WTC11 (cell line): Measurements from ENCODE around the gene NFE2L3. TPM values are rescaled to one million over a fixed set of nuclear protein-coding genes. Genes with fewer than 3 reads are reported as not detected.

ENCODE experiments used
- ATAC-seq: fragments of 200-7000 bp; cut with Tn5 transposase; 2 replicates; pipeline ENCODE4 v1.10.0; 2021; ENCODE audit warnings: mild to moderate bottlenecking, moderate library complexity
- CTCF ChIA-PET: fragments of 300-600 bp; sonication (Branson Sonifier 250); formaldehyde crosslinking; loops from one replicate; lab custom pipeline; 2021; ENCODE audit warnings: antibody characterized with exemption; lab: Charles Lee
- POLR2A ChIA-PET: fragments of 350-600 bp; sonication (Branson Sonifier 250); formaldehyde crosslinking; loops from one replicate; lab custom pipeline; 2021; ENCODE audit warnings: antibody characterized with exemption; lab: Charles Lee
- DNase-seq: peaks from one replicate; pipeline ENCODE4 v3.0.0; 2021; ENCODE audit warnings: low spot score
- H3K27ac Mint-ChIP-seq: 2 replicates; pipeline ENCODE4 v1.8.0; 2021; ENCODE audit warnings: mixed read lengths
- H3K27me3 Mint-ChIP-seq: 2 replicates; pipeline ENCODE4 v1.8.0; 2021; ENCODE audit warnings: low read depth, mild to moderate bottlenecking, moderate library complexity, mixed read lengths
- H3K36me3 Mint-ChIP-seq: 2 replicates; pipeline ENCODE4 v1.8.0; 2021; ENCODE audit warnings: mixed read lengths
- H3K4me1 Mint-ChIP-seq: 2 replicates; pipeline ENCODE4 v1.8.0; 2022; ENCODE audit warnings: mixed read lengths
- H3K4me3 Mint-ChIP-seq: 2 replicates; pipeline ENCODE4 v1.8.0; 2021; ENCODE audit warnings: mild to moderate bottlenecking, moderate library complexity, mixed read lengths
- H3K9me3 Mint-ChIP-seq: 2 replicates; pipeline ENCODE4 v1.8.0; 2021; ENCODE audit warnings: mixed read lengths
- AR ChIP-seq: fragments of 250-450 bp; sonication (Bioruptor Pico); IDR thresholded peaks from 2 replicates; pipeline ENCODE4 v1.9.0; 2021; ENCODE audit warnings: mild to moderate bottlenecking
- CREM ChIP-seq: sonication (generic); formaldehyde crosslinking; IDR thresholded peaks from 2 replicates; pipeline ENCODE4 v1.8.1; 2022; ENCODE audit warnings: mild to moderate bottlenecking, missing genetic modification reagents, moderate library complexity
- E2F4 ChIP-seq: sonication (generic); formaldehyde crosslinking; IDR thresholded peaks from 2 replicates; pipeline ENCODE4 v1.8.1; 2022; ENCODE audit warnings: low read depth, mild to moderate bottlenecking, moderate library complexity, missing genetic modification reagents, borderline replicate concordance
- EMX1 ChIP-seq: fragments of 250-450 bp; sonication (Bioruptor Pico); IDR thresholded peaks from 2 replicates; pipeline ENCODE4 v1.8.0; 2021; ENCODE audit warnings: mild to moderate bottlenecking
- ETV6 ChIP-seq: sonication (generic); formaldehyde crosslinking; IDR thresholded peaks from 2 replicates; pipeline ENCODE4 v1.8.1; 2022; ENCODE audit warnings: mild to moderate bottlenecking, missing genetic modification reagents
- FOXJ3 ChIP-seq: sonication (generic); formaldehyde crosslinking; IDR thresholded peaks from 2 replicates; pipeline ENCODE4 v1.9.0; 2021; ENCODE audit warnings: missing genetic modification reagents, mild to moderate bottlenecking, borderline replicate concordance
- GRHL2 ChIP-seq: fragments of 250-450 bp; sonication (Bioruptor Pico); IDR thresholded peaks from 2 replicates; pipeline ENCODE4 v1.8.0; 2022; ENCODE audit warnings: mild to moderate bottlenecking, moderate library complexity; ENCODE audit not compliant: insufficient replicate concordance, severe bottlenecking
- MXD4 ChIP-seq: fragments of 250-450 bp; sonication (Bioruptor Pico); IDR thresholded peaks from 2 replicates; pipeline ENCODE4 v1.8.0; 2021; ENCODE audit warnings: mild to moderate bottlenecking, moderate library complexity, borderline replicate concordance
- NFATC4 ChIP-seq: fragments of 250-450 bp; sonication (Bioruptor Pico); IDR thresholded peaks from 2 replicates; pipeline ENCODE4 v1.9.0; 2021; ENCODE audit warnings: mild to moderate bottlenecking
- NR1H2 ChIP-seq: sonication (generic); formaldehyde crosslinking; IDR thresholded peaks from 2 replicates; pipeline ENCODE4 v1.9.0; 2021; ENCODE audit warnings: mild to moderate bottlenecking, moderate library complexity, missing genetic modification reagents
- PREB ChIP-seq: sonication (generic); formaldehyde crosslinking; IDR thresholded peaks from 2 replicates; pipeline ENCODE4 v1.8.1; 2022; ENCODE audit warnings: mild to moderate bottlenecking, missing genetic modification reagents, moderate library complexity, borderline replicate concordance
- PRRX2 ChIP-seq: fragments of 250-450 bp; sonication (Bioruptor Pico); IDR thresholded peaks from 2 replicates; pipeline ENCODE4 v1.8.0; 2021; ENCODE audit warnings: mild to moderate bottlenecking
- RORB ChIP-seq: fragments of 250-450 bp; sonication (Bioruptor Pico); IDR thresholded peaks from 2 replicates; pipeline ENCODE4 v1.9.0; 2021; ENCODE audit warnings: mild to moderate bottlenecking
- SMAD3 ChIP-seq: sonication (generic); formaldehyde crosslinking; IDR thresholded peaks from 2 replicates; pipeline ENCODE4 v1.8.0; 2022; ENCODE audit warnings: missing genetic modification reagents, mild to moderate bottlenecking, borderline replicate concordance
- TEAD4 ChIP-seq: sonication (generic); formaldehyde crosslinking; IDR thresholded peaks from 2 replicates; pipeline ENCODE4 v1.8.0; 2022; ENCODE audit warnings: mild to moderate bottlenecking, missing genetic modification reagents
- ZMAT4 ChIP-seq: fragments of 250-450 bp; sonication (Bioruptor Pico); IDR thresholded peaks from 2 replicates; pipeline ENCODE4 v1.9.0; 2021; ENCODE audit warnings: mild to moderate bottlenecking
- ZNF121 ChIP-seq: sonication (generic); formaldehyde crosslinking; IDR thresholded peaks from 2 replicates; pipeline ENCODE4 v1.8.0; 2023; ENCODE audit warnings: missing genetic modification reagents
- ZNF263 ChIP-seq: sonication (generic); formaldehyde crosslinking; IDR thresholded peaks from 2 replicates; pipeline ENCODE4 v1.8.1; 2022; ENCODE audit warnings: low read depth, mild to moderate bottlenecking, moderate library complexity, missing genetic modification reagents
- ZNF317 ChIP-seq: sonication (generic); formaldehyde crosslinking; IDR thresholded peaks from 2 replicates; pipeline ENCODE4 v1.8.1; 2023; ENCODE audit warnings: low read depth, mild to moderate bottlenecking, moderate library complexity, missing genetic modification reagents, borderline replicate concordance
- ZNF671 ChIP-seq: fragments of 250-450 bp; sonication (Bioruptor Pico); IDR thresholded peaks from 2 replicates; pipeline ENCODE4 v1.8.0; 2021; ENCODE audit warnings: mild to moderate bottlenecking
- ZSCAN18 ChIP-seq: fragments of 250-450 bp; sonication (Bioruptor Pico); IDR thresholded peaks from 2 replicates; pipeline ENCODE4 v2.1.2; 2022; ENCODE audit warnings: mild to moderate bottlenecking, moderate library complexity
- total RNA-seq: library from RNA; stranded (reverse); gene quantifications from 3 replicates; pipeline ENCODE4 v1.2.3, GENCODE V29; 2021

Gene NFE2L3
- total RNA-seq, 1 experiment from 2014 or later = 66.8 TPM

GRCh38 chr7:26212921-26213718 lies 61.1 kb downstream of the NFE2L3 start (continued):
- TF ChIP-seq ZNF671 = 0 out of 2 replicates have a peak, but pooled peaks have one; percentile 43

- ChIA-PET CTCF (no interaction called here), POLR2A (interaction anchor here (1.5 to 1.9 kb wide), 2 partner anchors 12 to 14 kb away, joined by 4 to 7 read pairs; partner anchors contain the start of genes CBX3 and HNRNPA2B1)
- TF ChIP-seq ETV6 = no peak
- no peak for TF ChIP-seq RORB (CRISPR knock-in tag)
- TF ChIP-seq NFATC4 = peak; percentile 37; the same call in 1 of the 2 replicates
- no peak for TF ChIP-seq PREB (CRISPR knock-in tag)
- TF ChIP-seq PRRX2 (CRISPR knock-in tag) = peak; percentile 60; the same call in 1 of the 2 replicates
- no peak for TF ChIP-seq MXD4 (CRISPR knock-in tag)
- peak; percentile 85 for TF ChIP-seq AR (CRISPR knock-in tag)
- peaks cover 5% of the 10 kb centered on the region; the same call in 1 of the 2 replicates for H3K4me1 Mint-ChIP-seq
- peaks cover 42% of the 10 kb centered on the region for H3K36me3 Mint-ChIP-seq
- no peaks in the 10 kb centered on the region for H3K9me3 Mint-ChIP-seq
- ATAC-seq = no peak
- H3K27me3 Mint-ChIP-seq = no peaks in the 10 kb centered on the region
- DNase-seq = no peak
- no peak overlapping the region for H3K4me3 Mint-ChIP-seq
- peak overlapping the region; percentile 48 for H3K27ac Mint-ChIP-seq
These were observed 62.0 kb downstream of the NFE2L3 start for GRCh38 chr7:26213807-26214515.

- ChIA-PET CTCF (no interaction called here), POLR2A (no interaction called here)
- TF ChIP-seq ZNF317 = no peak
- TF ChIP-seq ETV6 = no peak
- no peak for TF ChIP-seq SMAD3
- TF ChIP-seq ZMAT4 (CRISPR knock-in tag) = no peak
- TF ChIP-seq CREM (CRISPR knock-in tag) = no peak
- TF ChIP-seq NR1H2 (CRISPR knock-in tag) = no peak
- TF ChIP-seq E2F4 (CRISPR knock-in tag) = no peak
- no peak for TF ChIP-seq TEAD4
- no peak for TF ChIP-seq ZSCAN18 (CRISPR knock-in tag)
- no peak for TF ChIP-seq ZNF121 (CRISPR knock-in tag)
- no peak for TF ChIP-seq EMX1 (CRISPR knock-in tag)
- TF ChIP-seq ZNF263 (CRISPR knock-in tag) = no peak
- TF ChIP-seq FOXJ3 (CRISPR knock-in tag) = no peak
- no peak for TF ChIP-seq PRRX2 (CRISPR knock-in tag)
- TF ChIP-seq GRHL2 = no peak
- H3K36me3 Mint-ChIP-seq = peaks cover 23% of the 10 kb centered on the region
- H3K27me3 Mint-ChIP-seq = no peaks in the 10 kb centered on the region
- H3K4me3 Mint-ChIP-seq = no peak overlapping the region
- H3K27ac Mint-ChIP-seq = no peak overlapping the region
- H3K9me3 Mint-ChIP-seq = no peaks in the 10 kb centered on the region
- DNase-seq = no peak
- H3K4me1 Mint-ChIP-seq = peaks cover 5% of the 10 kb centered on the region; the same call in 1 of the 2 replicates
- ATAC-seq = no peak
These were observed 64.1 kb downstream of the NFE2L3 start for GRCh38 chr7:26216049-26216448.
